SH-SY5Y (cell line): Measurements from ENCODE around the gene ITPR3.

Experiments used
- GATA2 ChIP-seq: IDR thresholded peaks from 2 replicates; pipeline ENCODE4 v1.6.1; 2011; ENCODE audit warnings: mild to moderate bottlenecking, low read depth, low read length
- GATA3 ChIP-seq: IDR thresholded peaks from 2 replicates; pipeline ENCODE4 v1.6.1; 2011; ENCODE audit warnings: low read depth, mild to moderate bottlenecking, low read length, moderate library complexity

DNA sequence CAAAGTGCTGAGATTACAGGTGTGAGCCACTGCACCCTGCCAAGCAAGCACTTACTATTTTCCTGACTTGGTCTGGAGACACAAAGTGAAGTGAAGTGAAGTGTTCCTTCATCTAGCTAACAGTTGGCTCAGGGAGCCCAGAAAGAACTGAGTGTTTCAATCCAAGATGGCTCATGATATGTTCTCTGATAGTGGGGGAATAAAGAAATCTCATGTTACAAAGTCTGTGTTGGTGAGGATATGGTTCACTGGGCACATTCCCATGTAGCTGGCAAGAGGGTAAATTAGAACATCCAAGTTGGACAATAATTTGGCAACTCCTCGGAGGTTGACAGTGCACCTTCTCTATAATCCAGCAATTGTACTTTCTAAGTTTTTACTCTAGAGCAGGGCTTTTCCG is 5.0 kb upstream of the ITPR3 start:
- TF ChIP-seq GATA2: no peak
- TF ChIP-seq GATA3: no peak
